Measurements from ENCODE around the gene OSBP2. TPM values are rescaled to one million over a fixed set of nuclear protein-coding genes. Genes with fewer than 3 reads are reported as not detected.

Gene OSBP2
- total RNA-seq, 1 donor from 2014 or later, result 0.53 TPM

DNA sequence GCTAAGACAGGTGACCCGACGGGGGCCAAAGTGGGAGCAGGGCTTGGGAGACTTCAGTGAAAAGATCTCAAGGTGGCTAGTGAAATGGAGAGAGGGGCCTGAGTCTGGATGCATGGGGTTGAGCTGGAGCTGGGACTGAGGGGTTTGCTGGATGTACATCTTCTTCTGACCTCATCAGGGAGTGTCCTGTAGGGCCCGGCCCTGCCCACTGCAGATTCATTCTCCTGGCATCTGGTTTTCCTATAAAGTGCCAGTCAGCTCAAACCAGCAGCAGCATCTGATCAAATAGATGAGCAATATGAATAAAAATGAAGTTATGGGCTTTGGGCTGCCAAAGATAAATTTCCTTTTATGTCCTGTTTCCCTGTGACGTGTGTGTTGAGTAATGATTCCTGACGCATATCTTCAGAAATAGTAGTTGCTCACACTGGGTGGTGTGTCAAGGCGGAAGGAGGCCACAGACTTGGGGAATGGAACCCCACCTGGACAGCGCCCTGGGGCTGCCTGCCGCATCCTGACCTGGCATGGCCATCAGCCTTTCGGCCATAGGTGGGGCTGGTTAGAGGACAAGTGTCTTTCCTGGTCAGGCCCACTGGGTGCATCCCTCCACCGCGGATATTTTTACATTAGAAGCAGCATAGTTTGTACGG is 135.4 kb downstream of the OSBP2 start:
- no peaks in the 10 kb centered on the region for H3K4me1 ChIP-seq
- H3K36me3 ChIP-seq, result no peaks in the 10 kb centered on the region
- DNase-seq (ENCODE audit: low spot score in 2 of 2), result peak in 1 of 2 donors; percentile 35
- intact Hi-C loops (cut with DNase I), result no loop called here
- no peaks in the 10 kb centered on the region for H3K9me3 ChIP-seq
- no peaks in the 10 kb centered on the region for H3K27me3 ChIP-seq
- TF ChIP-seq, protein P1, sequence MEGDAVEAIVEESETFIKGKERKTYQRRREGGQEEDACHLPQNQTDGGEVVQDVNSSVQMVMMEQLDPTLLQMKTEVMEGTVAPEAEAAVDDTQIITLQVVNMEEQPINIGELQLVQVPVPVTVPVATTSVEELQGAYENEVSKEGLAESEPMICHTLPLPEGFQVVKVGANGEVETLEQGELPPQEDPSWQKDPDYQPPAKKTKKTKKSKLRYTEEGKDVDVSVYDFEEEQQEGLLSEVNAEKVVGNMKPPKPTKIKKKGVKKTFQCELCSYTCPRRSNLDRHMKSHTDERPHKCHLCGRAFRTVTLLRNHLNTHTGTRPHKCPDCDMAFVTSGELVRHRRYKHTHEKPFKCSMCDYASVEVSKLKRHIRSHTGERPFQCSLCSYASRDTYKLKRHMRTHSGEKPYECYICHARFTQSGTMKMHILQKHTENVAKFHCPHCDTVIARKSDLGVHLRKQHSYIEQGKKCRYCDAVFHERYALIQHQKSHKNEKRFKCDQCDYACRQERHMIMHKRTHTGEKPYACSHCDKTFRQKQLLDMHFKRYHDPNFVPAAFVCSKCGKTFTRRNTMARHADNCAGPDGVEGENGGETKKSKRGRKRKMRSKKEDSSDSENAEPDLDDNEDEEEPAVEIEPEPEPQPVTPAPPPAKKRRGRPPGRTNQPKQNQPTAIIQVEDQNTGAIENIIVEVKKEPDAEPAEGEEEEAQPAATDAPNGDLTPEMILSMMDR (IDR thresholded peaks at IDR 0.05), result no peak
- no peak overlapping the region for H3K4me3 ChIP-seq
- H3K27ac ChIP-seq, result no peak overlapping the region

DNA sequence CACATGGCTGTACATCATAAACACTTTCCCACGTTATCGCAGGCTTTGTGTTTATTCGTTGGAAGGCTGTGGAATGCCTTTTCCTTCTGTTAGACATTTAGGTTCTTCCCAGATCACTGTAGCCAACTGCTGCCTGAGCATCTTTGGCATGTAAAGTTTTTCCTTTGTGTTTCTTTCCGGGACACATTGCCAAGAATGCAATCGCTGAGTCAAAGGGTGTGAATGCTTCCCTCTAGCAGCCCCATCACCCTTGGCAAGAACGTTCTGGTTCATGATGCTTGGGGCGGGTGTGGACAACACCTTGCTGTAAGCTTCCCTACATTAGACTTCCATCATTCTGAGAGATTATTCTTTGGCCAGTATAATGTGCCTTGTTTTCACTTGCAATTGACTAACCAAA is 136.2 kb downstream of the OSBP2 start:
- peak in 1 of 2 donors; percentile 59 for DNase-seq (ENCODE audit: low spot score in 2 of 2)
- Histone ChIP-seq H3K27me3 (no peaks in the 10 kb centered on the region), H3K27ac (no peak overlapping the region), H3K9me3 (no peaks in the 10 kb centered on the region), H3K4me1 (no peaks in the 10 kb centered on the region), H3K4me3 (no peak overlapping the region), H3K36me3 (no peaks in the 10 kb centered on the region)
- TF ChIP-seq, protein P1 (IDR thresholded peaks at IDR 0.05), result no peak
- intact Hi-C loops (cut with DNase I), result no loop called here

DNA sequence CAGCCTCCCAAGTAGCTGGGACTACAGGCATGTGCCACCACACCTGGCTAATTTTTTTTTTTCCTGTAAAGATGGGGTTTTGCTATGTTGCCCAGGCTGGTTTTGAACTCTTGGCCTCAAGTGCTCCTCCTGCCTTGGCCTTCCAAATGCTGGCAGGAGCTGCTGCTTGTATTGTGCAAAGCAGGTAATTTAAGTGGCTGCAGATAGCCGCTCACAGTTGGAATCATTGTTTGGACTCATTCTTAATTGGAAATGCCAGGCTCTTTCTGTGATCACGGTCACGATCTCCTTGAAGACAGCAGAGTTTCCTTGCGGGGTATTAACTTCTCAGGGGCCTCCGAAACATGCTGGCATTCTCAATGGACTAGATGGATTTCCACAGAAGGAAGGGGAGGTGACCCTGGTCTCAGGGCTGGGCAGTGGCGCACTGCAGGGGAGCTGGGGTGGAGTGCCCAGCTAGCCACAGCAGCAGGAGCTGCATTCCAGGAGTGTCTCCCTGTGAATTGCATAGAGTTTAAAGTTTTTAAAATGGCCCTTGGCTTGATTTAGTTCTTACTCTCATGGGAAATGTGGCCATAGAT is 137.8 kb downstream of the OSBP2 start:
- DNase-seq (ENCODE audit: low spot score in 2 of 2), result peak in 1 of 2 donors; percentile 12
- no peaks in the 10 kb centered on the region for H3K27me3 ChIP-seq
- no peaks in the 10 kb centered on the region for H3K4me1 ChIP-seq
- no peak overlapping the region for H3K4me3 ChIP-seq
- H3K27ac ChIP-seq, result no peak overlapping the region
- intact Hi-C loops (cut with DNase I), result no loop called here
- H3K36me3 ChIP-seq, result no peaks in the 10 kb centered on the region
- no peaks in the 10 kb centered on the region for H3K9me3 ChIP-seq
- TF ChIP-seq, protein P1 (IDR thresholded peaks at IDR 0.05), result no peak

DNA sequence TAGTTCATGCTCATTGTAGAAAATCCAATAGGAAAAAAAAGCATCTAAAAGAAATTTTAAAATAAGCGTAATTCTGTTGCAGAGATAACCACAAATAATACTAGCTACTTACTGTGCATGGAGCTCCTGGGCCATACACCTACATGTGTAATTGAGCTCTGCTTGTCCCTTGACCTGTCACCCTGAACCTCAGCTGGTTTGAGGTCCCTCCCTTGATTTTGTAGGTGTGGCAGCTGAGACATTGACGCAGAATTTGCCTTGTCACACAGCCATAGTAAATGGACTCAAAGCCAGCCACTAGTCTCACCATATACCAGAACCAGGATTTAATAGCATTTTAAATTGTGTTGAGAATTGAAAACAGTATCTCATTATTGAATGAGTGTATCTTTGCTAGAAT is 138.6 kb downstream of the OSBP2 start:
- intact Hi-C loops (cut with DNase I), result no loop called here
- no peak overlapping the region for H3K4me3 ChIP-seq
- no peak for DNase-seq (ENCODE audit: low spot score in 2 of 2)
- TF ChIP-seq, protein P1 (IDR thresholded peaks at IDR 0.05), result no peak
- no peaks in the 10 kb centered on the region for H3K36me3 ChIP-seq
- H3K9me3 ChIP-seq, result peaks cover 0 to 4% of the 10 kb centered on the region in 2 donors
- H3K27me3 ChIP-seq, result no peaks in the 10 kb centered on the region
- H3K4me1 ChIP-seq, result no peaks in the 10 kb centered on the region
- no peak overlapping the region for H3K27ac ChIP-seq

DNA sequence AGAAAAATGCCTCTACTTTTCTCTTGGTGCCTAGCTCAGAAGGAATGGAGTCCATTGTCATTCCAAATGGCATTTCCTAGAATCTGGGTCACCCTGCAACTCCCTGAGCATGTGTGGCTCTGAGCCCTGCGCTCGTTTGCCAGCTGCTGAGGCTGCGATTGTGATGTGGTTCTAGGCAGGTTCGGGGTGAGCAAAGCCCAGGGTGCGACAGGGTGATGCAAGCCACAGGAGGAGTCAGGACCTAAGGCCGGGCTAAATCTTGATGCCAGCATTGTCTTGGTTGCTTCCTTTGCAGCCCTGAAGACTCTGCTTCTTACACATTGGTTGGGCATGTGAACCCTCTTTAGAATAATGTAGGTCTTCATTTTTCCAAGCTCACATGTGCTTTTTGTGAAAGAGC is 142.9 kb downstream of the OSBP2 start:
- intact Hi-C loops (cut with DNase I), result no loop called here
- no peak overlapping the region for H3K27ac ChIP-seq
- no peaks in the 10 kb centered on the region for H3K4me1 ChIP-seq
- TF ChIP-seq, protein P1 (IDR thresholded peaks at IDR 0.05), result no peak
- no peaks in the 10 kb centered on the region for H3K27me3 ChIP-seq
- DNase-seq (ENCODE audit: low spot score in 2 of 2), result peak in 1 of 2 donors; percentile 40
- no peaks in the 10 kb centered on the region for H3K36me3 ChIP-seq
- H3K4me3 ChIP-seq, result no peak overlapping the region
- H3K9me3 ChIP-seq, result peaks cover 0 to 7% of the 10 kb centered on the region in 2 donors
